Stimulated activated CD4-positive, alpha-beta T cell treated with anti-CD3 and anti-CD28 coated beads, TNF-alpha, amount 100 ng/mL, for 48 hours (primary cell): ENCODE measurements around the gene ADGRB3.
"Not testable (repeated sequence)": the region's sequence is repeated elsewhere in the genome, so short reads cannot be mapped to it uniquely, and the experiment has no call there.

Source experiments
- DNase-seq, 3 donors: peaks; one replicate each; pipeline ENCODE4 v3.0.0-alpha.2; 2020; ENCODE audit warnings: low read depth in 3 of 3

ADGRB3 gene

DNA sequence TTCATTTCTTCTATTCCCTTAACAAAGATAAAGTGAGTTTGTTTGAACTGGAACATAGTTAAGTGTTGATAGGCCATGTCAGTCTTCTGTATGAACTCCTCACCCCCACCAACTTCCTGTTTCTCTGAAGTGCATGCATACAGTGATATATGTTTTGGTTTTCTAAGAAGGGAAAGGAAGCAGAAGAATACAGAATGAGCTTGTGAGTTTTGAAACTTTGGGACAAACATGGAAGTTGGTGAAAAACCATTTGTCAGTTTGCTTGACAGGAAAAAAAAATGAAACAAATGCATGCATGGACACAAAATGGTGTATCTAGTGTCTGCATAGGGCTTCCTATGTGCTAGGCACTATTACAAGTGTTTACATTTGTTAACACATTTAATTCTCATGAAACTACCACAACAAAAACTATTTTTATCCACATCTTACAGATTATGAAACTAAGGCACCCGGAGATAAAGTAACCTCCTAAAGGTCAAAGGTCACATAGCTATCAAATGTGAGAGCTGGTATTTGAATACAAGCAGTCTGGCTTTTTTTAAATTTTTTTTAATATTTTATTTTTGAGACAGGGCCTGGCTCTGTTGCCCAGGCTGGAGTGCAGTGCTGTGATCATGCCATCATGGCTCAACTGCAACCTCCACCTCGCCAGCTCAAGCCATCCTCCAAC is 105.9 kb downstream of the ADGRB3 start:
- DNase-seq: no peak

- DNase-seq: no peak
Observed at GRCh38 chr6:68741501-68742386, 106.7 kb downstream of the ADGRB3 start.

DNA sequence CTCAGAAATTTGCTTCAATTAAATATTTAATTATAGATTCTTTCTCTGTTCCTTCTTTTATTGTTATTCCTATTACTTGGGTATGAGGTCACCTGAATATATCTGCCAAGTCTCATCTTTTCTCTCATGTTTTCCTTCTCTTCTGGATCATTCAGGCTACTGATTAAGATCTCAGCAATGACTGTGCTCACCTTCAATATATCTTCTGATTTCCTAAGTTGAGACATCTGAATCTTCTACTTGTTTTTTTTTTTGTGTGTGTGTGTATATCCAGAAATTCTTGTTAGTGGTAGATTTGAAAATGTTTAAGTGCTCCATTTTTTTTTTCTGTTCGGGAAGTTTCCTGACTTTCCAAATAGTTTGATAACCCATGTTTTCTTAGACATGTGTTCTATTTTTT is 108.0 kb downstream of the ADGRB3 start:
- DNase-seq: no peak

GRCh38 chr6:68744376-68744775 is 109.3 kb downstream of the ADGRB3 start:
- DNase-seq: not testable (repeated sequence)

- DNase-seq: no peak
Observed at GRCh38 chr6:68746376-68746775, 111.3 kb downstream of the ADGRB3 start.

GRCh38 chr6:68747110-68747790 is 112.2 kb downstream of the ADGRB3 start:
- DNase-seq: no peak

DNA sequence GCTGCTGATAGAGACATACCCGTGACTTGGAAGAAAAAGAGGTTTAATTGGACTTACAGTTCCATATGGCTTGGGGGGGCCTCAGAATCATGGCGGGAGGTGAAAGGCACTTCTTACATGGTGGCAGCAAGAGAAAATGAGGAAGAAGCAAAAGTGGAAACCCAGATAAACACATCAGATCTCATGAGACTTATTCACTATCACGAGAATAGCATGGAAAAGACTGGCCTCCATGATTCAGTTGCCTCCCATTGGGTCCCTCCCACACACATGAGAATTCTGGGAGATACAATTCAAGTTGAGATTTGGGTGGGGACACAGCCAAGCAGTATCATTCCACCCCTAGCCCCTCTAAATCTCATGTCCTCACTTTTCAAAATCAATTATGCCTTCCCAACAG is 112.8 kb downstream of the ADGRB3 start:
- not testable (repeated sequence) for DNase-seq

DNA sequence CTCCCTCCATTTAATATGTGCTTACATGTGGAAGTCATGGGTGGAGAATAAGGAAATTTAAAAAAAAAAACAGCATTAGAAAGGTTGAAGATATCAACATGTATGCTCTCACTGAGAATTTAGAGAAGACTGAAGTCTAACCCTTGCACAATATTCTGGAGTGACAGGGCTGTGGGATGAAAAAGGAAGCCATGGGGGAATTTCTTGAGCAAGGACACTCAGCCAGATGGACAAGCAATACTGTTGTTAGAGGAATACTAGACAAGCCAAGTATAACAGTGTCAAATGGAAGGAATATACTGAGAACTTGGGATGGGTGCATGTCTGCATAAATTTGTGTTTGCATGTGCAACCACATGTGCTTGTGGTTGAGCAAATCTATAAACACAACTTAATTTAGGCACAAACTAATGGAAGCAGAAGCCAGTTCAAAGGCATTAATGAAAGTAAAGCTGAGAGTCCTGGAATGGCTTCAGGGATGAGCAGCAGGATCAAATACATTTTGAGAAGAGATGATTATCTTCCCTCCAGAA is 119.7 kb downstream of the ADGRB3 start:
- no peak for DNase-seq

GRCh38 chr6:68756454-68757375 is 121.6 kb downstream of the ADGRB3 start:
- no peak for DNase-seq

- no peak for DNase-seq
Observed at GRCh38 chr6:68757821-68758220, 122.7 kb downstream of the ADGRB3 start.

DNA sequence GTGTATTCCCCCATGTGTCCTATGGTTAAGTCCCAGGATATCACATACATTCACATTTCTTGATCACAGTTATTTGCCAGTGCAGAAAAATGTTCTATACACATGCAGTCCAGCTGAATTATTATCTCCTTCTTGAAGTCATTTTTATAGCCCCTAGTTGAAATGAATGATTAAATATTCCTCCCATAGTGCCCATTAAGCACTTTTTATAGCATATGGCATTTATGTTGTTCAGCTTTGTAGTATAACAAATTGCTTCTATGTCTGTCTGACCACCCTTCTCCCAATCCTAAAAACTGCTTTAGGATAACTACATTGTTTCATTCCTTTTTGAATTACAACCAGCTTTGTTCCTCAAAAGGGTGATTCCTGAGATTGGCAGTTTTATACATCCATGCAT is 123.5 kb downstream of the ADGRB3 start:
- no peak for DNase-seq

- no peak for DNase-seq
Observed at GRCh38 chr6:68760485-68760884, 125.4 kb downstream of the ADGRB3 start.

GRCh38 chr6:68760941-68761676 is 126.0 kb downstream of the ADGRB3 start:
- no peak for DNase-seq

- no peak for DNase-seq
Observed at GRCh38 chr6:68761985-68762384, 126.9 kb downstream of the ADGRB3 start.

GRCh38 chr6:68771426-68771825 is 136.3 kb downstream of the ADGRB3 start:
- DNase-seq: no peak

DNA sequence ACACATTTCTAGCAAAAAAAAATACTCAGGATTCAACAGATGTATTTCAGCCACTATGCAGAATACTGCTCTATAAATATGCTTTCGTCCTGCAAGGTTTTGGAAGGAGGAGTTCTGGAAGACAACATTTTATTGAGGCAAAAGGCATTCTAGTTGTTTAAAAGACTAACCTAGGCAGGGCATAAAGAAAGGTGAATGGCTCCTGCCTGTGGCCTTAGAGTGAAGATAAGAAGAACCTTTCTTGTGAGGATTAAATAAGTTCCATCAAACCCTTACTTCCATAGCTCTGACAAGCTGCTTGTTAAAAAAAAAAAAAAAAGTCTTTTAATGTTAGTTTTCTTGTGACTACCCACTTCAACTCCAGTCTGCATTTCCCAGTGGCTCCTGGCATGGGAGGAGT is 139.8 kb downstream of the ADGRB3 start:
- no peak for DNase-seq

GRCh38 chr6:68776354-68776753 is 141.3 kb downstream of the ADGRB3 start:
- DNase-seq: no peak

DNA sequence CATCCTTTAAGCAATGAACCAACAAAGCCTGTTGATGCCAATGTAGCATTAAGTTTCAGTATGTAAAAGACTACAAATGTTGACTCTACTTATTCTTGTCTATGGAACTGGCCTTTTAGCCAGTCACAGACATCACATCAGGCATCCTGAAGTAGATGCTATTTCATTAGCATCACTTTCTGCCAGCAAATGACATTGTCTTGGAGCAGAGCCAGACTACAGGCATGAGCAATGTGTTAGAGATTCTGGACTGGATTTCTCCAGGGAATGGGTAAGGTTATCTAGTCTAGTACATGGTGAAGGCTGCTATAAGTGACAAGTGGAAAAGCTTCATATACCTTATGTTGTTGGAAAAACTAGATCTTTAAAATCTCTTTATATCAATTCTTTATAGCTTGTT is 142.9 kb downstream of the ADGRB3 start:
- DNase-seq: no peak

DNA sequence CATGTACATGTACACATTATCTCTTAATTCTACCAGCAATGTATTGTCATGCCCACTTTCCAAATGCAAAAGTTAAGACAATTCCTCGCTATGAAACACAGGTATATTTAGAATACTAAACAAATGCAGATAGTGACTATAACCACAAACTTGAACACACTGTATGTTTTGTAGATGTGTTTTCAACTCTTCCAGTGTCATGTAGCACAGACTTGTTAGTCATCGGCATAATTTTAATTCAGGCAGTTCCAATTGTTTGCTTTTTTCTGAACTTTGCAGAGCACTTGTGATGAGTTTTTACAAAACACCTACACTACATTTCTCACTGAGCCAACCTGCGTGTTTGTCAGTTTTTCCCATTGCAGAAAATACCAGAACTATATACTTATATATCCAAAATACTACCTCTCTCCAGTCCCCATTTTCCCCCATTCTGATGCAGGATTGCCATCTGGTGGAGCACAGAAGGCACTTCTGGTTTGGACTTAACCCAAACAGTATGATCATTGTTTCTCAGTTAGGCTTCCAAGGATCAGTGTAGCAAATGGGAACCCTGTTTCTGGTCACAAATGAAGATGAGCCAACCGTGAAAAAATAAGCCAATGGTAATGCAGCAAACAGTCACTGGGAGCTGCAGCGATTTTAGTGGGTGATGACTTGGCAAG is 143.4 kb downstream of the ADGRB3 start:
- no peak for DNase-seq

DNA sequence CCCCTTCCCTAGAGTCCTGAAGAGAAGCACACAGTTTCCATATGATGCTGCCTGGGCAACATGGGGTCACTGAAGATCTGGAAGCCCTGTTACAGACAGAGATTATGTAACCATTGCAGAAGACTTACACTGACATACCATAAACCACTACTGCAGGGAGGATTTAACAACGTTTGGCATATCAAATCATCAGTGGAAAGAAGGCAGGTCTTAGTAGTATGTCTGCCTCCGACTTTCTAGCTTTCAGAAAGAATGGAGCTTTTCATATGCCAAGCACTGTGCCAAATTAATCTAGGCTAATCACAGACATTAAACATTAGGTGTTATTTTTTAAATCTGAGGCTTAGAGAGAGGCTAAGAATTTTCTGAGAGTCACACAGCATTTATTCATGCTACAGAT is 144.3 kb downstream of the ADGRB3 start:
- no peak for DNase-seq
